Lung microvascular endothelial cell (primary cell): ENCODE measurements around the gene LDLRAD4. TPM values are rescaled to one million over a fixed set of nuclear protein-coding genes. Genes with fewer than 3 reads are reported as not detected.
A peak's percentile ranks its signal among the peaks of the same experiment; 100 is the strongest.

Experiments
- DNase-seq, 2 donors: peaks; one replicate each; pipeline versions ENCODE4 v3.0.0 to v3.0.0-alpha.2; 2010; ENCODE audit warnings: low read depth in 2 of 2
- total RNA-seq: library from RNA; depleted of rRNA; stranded (reverse); fragments of >200 nt; gene quantifications from 2 replicates; pipeline ENCODE4 v1.2.1, GENCODE V29; 2014

Gene LDLRAD4
- total RNA-seq, 1 donor from 2014 or later, result 22.2 TPM

GRCh38 chr18:13625355-13625754 is 406.8 kb downstream of the LDLRAD4 start:
- no peak for DNase-seq

GRCh38 chr18:13625843-13626543 is 407.4 kb downstream of the LDLRAD4 start:
- DNase-seq, result no peak

GRCh38 chr18:13626544-13626908 is 408.0 kb downstream of the LDLRAD4 start:
- no peak for DNase-seq

GRCh38 chr18:13627639-13628038 is 409.1 kb downstream of the LDLRAD4 start:
- no peak for DNase-seq

- DNase-seq, result no peak
These were observed 409.7 kb downstream of the LDLRAD4 start for GRCh38 chr18:13628211-13628610.

GRCh38 chr18:13629841-13630715 is 411.5 kb downstream of the LDLRAD4 start:
- DNase-seq, result peak; percentile 64 to 75

GRCh38 chr18:13630716-13631268 is 412.2 kb downstream of the LDLRAD4 start:
- no peak for DNase-seq

GRCh38 chr18:13633700-13634099 is 415.1 kb downstream of the LDLRAD4 start:
- no peak for DNase-seq

- DNase-seq, result no peak
These were observed 416.5 kb downstream of the LDLRAD4 start for GRCh38 chr18:13635046-13635445.

- no peak for DNase-seq
These were observed 420.4 kb downstream of the LDLRAD4 start for GRCh38 chr18:13638719-13639595.

GRCh38 chr18:13640266-13640860 is 421.8 kb downstream of the LDLRAD4 start:
- peak in 1 of 2 donors; percentile 64 for DNase-seq

GRCh38 chr18:13641551-13642439 is 423.2 kb downstream of the LDLRAD4 start:
- peak in 1 of 2 donors; percentile 30 for DNase-seq

GRCh38 chr18:13642440-13642827 is 423.9 kb downstream of the LDLRAD4 start:
- no peak for DNase-seq

- no peak for DNase-seq
These were observed 424.7 kb downstream of the LDLRAD4 start for GRCh38 chr18:13643261-13643751.

- DNase-seq, result no peak
These were observed 426.5 kb downstream of the LDLRAD4 start for GRCh38 chr18:13645093-13645492.

- DNase-seq, result no peak
These were observed 428.1 kb downstream of the LDLRAD4 start for GRCh38 chr18:13646633-13647032.

- no peak for DNase-seq
These were observed 429.2 kb downstream of the LDLRAD4 start for GRCh38 chr18:13647761-13648160.

GRCh38 chr18:13649397-13650390 is 431.1 kb downstream of the LDLRAD4 start:
- no peak for DNase-seq
